T-helper 1 cell treated with Interleukin-12 subunit alpha and Interleukin-12 subunit beta and Interleukin-4 antibody, amounts not matched to agents 30 ng/mL and 1 ng/mL, for 36 hours (primary cell): ENCODE data around the gene BTBD2. TPM values are rescaled to one million over a fixed set of nuclear protein-coding genes. Genes with fewer than 3 reads are reported as not detected.

ENCODE experiments used
- intact Hi-C: fragments of 100-400 bp; cut with micrococcal nuclease; formaldehyde crosslinking; loops from one replicate; pipeline ENCODE4 v1.15.1; 2024
- total RNA-seq: library from RNA; stranded (reverse); gene quantifications from 2 replicates; pipeline ENCODE4 v1.2.3, GENCODE V29; 2022

BTBD2 gene
- total RNA-seq, 1 donor from 2014 or later = 44.9 TPM

DNA sequence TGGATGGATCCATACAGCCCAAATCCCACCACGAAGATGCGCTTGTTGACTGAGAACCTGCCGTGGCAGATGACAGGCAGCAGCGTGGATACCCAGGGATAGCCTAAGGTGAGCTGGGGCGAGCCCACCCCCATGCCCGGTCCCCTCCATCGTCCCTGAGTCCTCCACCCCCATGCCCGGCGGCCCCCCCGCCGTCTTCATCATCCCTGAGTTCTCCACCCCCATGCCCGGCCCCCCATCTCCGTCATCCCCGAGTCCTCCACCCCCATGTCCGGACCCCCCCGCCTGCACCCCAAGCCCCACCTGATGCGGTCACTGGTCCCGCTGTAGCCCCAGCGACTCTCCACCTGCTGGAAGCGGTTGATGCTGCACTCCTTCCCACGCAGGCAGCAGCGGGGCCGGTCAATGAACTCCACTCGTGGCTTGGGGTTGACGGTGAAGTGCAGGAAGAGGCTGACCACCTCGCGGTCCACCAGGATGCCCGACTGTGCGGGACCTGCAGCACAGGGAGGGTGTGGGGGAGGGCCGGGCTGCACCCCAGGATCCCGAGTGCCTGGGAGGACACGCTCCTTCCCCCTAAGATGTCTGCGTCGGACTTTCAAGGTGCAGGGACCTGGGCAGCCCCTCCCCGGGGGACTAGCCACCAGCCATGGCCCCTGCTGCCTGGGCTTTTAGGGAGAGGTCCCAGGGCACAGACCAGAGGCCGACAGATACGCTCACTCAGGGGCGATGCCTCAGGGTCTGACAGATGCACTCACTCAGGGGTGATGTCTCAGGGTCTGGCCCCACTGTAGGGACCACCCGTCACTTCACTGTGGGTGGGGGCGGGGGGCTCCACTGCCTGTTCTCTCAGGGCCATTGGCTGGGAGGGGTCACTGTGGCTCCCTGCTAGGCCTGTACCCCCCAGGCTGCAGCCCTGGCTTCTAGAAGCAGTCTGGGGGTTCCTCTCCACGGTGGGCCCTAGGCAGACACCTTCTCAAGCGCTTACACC lies 28.0 kb downstream of the BTBD2 start:
- intact Hi-C loops = no loop called here

DNA sequence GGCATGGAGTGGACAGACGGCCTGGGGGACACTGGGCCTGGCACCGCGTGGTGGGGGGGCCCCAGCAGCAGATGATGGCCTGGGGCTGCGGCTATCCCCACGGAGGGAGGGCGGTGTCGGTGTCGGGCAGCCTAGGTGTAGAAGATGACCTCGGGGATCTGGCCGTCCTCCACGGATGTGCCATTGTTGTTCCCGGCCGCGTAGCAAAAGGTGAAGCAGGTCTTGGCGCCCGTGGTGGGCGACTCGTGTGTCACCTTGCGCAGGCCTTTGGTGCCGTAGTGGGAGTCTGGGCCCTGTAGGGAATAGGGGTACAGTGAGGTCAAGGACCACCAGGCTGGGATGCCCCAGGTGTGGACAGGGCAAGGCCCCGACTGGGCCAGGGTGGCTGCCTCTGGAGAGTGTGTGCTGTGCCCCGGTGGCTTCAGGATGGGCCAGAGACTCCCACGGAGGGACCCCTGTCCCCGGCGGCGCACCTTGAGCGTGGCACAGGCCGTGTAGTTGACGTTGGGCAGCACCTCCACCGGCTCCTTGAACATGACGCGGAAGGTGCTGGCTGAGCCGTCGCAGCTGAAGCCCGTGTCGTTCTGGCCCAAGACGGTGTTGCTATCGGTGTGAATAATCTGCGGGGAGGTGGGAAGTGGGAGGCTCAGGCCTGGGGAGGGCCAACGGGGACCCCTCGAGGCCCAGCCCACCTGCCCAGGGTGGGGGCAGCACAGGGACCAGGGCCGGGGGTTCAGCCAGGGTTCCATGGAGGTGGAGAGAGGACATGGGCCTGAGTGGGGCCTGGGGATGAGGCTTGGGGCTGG lies 29.0 kb downstream of the BTBD2 start:
- intact Hi-C loops = no loop called here

DNA sequence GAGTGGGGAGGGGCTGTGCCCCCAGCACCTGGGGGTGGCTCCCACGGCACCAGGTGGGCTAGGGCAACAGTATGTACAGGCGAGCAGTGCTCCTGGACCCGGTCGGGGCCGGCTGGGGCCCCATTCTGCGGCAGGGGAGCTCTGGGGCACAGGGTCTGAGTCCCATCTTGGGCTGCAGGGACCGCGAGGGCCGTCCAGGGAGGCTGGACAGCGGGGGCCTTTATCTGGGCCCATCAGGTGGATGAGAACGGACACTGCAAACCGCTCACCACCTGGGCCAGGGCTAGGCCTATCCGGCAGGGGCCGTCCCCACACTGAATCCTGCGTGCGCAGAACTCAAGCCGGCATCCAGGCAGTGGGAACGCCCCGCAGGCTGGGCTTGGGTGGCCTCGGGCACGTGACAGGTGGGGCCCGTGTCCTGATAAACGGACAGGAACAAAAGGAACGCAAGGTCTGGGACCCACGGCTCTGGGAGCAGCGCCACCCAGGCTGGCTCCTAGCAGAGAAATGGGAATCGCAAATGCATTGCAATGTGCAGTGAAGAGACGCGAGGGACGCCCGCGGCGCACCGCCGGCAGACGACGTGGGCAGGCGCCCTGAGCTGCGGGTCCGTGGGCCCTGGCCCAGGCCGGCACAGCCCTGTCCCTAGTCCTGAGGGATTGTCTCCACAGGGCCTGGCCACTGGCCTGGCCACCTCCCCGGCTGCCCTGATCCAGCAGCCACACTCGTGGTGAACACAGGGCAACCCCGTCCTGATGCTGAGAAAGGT lies 29.7 kb downstream of the BTBD2 start:
- intact Hi-C loops = no loop called here

GRCh38 chr19:1984357-1984756 lies 31.2 kb downstream of the BTBD2 start:
- intact Hi-C loops = no loop called here

DNA sequence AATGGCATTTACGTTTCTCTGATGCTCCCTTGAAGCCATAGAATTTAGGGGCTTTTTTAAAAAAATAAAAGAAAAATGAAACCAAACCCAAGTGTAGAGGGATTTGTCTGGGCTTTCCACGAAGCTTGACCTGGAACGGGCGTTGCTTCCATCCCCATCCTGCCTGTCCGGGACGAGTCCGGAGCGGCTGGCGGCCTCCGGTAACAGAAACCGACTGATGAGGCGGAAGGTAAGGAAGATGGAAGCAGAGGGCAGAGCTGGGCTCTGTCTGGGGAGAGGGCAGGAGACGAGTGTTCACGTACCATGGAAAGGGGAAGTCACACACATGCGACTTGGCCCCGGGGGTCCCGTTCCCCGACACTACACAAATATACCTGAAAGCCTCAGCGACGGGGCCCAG lies 34.3 kb downstream of the BTBD2 start:
- intact Hi-C loops = no loop called here

GRCh38 chr19:1980809-1981181 lies 34.7 kb downstream of the BTBD2 start:
- intact Hi-C loops = no loop called here

GRCh38 chr19:1980091-1980808 lies 35.3 kb downstream of the BTBD2 start:
- intact Hi-C loops = no loop called here

DNA sequence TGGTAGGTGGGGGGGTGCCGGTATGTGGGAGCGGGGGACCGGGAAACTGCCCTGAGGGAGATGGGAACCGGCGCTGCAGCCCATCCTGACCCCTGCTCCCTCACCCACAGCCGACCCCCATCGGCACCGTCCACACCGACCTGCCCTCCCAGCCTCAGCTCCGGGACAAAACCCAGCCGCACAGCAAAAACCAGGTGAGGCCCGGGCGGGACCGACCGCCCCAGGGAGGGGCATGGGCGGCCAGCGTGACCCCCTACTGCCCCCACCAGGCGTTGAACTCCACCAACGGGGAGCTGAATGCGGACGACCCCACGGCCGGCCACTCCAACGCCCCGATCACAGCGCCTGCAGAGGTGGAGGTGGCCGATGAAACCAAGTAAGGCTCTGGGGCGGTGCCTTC lies 35.9 kb downstream of the BTBD2 start:
- intact Hi-C loops = no loop called here

DNA sequence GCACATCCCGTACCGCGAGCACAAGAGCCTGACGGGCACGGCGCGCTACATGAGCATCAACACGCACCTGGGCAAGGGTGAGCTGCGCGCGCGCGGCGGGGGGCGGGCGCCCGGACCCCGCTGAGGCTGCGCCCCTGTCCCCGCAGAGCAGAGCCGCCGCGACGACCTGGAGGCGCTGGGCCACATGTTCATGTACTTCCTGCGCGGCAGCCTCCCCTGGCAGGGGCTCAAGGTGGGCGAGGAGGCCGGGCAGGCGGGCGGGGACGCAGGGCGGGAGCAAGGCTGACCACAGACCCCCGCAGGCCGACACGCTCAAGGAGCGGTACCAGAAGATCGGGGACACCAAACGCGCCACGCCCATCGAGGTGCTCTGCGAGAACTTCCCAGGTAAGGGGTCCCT lies 36.5 kb downstream of the BTBD2 start:
- intact Hi-C loops = no loop called here

GRCh38 chr19:1978346-1978894 lies 37.1 kb downstream of the BTBD2 start:
- intact Hi-C loops = no loop called here

GRCh38 chr19:1977120-1977519 lies 38.4 kb downstream of the BTBD2 start:
- intact Hi-C loops = no loop called here

DNA sequence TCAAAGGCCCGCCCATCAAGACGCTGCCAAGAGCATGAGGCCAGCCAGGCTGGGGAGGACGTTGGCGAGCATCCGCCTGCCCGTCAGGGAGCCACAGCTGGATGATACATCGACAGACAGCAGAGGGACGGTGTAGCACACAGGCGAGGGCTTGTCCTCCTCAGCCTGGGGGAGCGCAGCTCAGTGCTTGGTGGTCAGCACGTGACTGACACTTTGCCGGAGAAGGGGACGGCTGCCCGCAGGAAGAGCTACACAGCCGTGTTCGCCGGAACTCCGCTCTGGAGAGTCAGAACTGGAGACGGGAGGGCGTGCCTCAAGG lies 40.4 kb downstream of the BTBD2 start:
- intact Hi-C loops = no loop called here

GRCh38 chr19:1974381-1975161 lies 40.9 kb downstream of the BTBD2 start:
- intact Hi-C loops = no loop called here

DNA sequence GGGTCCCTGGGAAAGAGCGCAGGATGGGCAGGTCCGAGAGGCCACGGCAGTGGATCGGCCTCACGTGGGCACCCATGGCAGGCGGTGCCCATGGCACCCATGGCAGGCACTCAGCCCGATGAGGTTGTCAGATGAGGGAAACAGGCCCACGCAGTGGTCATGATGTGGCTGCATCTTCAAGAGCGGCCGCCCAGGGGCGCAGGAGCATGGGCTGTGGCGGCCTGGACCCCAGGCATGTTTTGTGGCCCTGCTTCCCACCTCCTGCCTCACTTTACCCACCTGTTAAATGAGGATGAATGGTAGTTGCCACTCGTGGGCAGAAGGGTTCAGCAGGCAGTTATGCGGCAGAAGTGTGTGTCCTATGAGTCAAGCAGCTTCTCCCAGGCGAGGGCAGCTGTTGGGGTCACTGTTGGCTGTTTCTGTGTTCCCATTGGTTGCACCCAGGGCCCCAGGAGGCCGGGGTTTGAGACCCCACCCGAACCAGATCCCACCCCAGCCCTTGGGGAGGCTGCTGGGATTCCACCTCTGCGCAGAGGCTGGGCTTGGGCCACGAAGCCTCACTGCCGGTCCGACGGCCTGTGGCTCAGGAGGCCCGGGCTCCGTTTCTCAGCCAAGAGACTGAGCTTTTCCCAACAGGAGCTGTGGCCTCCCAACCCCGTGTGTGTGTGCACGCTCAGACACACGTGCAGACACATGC lies 44.6 kb downstream of the BTBD2 start:
- intact Hi-C loops = no loop called here

DNA sequence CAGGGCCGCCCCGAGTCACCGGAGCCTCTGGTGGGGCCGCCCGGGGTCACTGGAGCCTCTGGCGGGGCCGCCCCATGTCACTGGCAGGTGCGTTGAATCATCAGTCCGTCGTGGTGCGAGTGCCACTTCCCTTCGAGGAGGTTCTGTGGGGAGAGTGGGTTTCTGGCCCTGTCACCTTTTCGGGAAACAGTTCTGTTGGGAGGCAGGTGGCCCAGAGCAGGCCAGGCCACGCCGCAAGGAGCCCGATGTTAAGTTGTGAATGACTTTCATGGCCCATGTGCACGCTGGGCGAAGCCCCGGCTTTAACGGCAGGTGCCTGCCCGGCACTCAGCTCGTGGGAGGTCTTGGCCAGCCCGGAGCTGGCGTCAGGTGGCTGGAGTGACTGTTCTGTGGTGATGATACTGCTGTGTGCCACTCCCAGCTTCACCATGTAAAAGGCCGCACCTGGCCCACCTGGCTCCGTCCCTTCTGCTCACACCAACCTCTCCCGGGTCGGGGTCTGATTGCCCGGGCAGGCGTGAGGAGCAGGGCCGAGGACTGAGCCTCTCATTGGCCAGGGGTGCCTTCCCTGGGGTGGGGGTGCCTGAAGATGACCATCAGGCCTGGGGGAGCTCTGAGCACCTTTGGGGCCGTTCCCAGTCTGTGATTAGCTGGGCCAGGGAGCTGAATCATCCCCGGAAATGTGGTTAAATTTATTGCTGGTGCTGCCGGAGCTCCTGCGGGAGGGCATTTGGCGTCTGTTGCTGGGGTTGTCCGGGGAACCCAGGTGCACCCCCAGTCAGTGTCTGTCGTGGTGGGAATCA lies 45.3 kb downstream of the BTBD2 start:
- intact Hi-C loops = no loop called here

GRCh38 chr19:1969176-1970002 lies 46.1 kb downstream of the BTBD2 start:
- intact Hi-C loops = no loop called here

DNA sequence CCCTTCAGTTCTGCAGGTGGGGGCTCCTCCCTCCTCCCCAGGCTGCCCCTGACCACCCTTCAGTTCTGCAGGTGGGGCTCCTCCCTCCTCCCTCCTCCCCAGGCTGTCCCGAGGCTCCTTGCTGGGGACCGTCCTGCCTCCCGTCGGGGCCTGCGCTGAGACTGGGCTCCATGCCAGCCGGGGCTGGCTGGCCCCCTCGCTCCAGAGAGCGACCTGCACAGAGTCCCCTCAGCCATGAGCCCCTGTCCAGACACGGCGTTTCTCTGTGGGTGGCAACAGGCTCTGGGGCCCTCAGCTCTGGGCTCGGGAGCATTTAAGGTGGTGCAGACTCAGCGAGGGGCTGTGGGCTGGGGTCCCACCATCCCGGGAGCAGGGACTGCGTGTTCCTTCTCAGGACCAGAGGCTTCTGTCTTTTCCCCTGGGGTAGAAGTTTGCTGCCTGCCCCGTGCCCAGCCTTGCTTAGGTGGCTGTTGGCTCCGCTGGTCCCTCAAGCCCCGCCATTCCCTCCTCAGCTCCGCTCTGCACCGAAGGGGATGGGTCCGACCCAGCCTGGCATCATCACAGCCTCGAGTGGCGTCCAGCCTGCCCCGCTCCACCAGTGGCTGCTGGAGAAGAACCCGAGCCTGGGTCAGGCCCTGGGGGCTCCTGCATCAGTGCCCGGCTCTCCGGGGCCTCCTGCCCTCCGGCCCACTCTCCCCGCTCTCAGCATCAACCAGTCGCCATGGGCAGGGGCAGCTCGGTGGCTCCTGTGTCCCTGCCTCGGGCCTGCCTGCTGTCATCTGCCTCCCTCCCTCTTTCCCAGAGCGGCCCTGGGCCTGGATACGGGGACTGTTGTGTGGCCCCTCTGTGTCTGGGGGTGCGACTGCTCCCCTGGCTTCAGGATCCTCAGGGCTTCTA lies 47.0 kb downstream of the BTBD2 start:
- intact Hi-C loops = no loop called here
